Measurements from ENCODE around the gene CEP250. TPM values are rescaled to one million over a fixed set of nuclear protein-coding genes. Genes with fewer than 3 reads are reported as not detected.

CEP250 gene
- polyA plus RNA-seq, 1 donor (not counting 4 experiments of a cell fraction or from before 2014, with no cell fraction given), result 8.1 TPM

- TF ChIP-seq CTCF (optimal IDR thresholded peaks at IDR 0.05 in 1 of 3, IDR thresholded peaks at IDR 0.05 in 1 of 3, conservative IDR thresholded peaks at IDR 0.05 in 1 of 3; ENCODE audit: extremely low read depth in 1 of 3, insufficient read depth in 2 of 3, low read length in 3 of 3), result no peak
- no peak for TF ChIP-seq EZH2 (IDR thresholded peaks at IDR 0.05; ENCODE audit: low read length)
- DNase-seq (ENCODE audit: low read depth, low spot score), result no peak
- Histone ChIP-seq H4K20me1 (ENCODE audit: control insufficient read depth, extremely low read depth, insufficient read depth, low read length) (no peaks in the 10 kb centered on the region), H3K27ac (ENCODE audit: control insufficient read depth, insufficient read depth, low read length) (no peak overlapping the region), H3K9ac (ENCODE audit: control insufficient read depth, extremely low read depth, insufficient read depth, low read length) (no peak overlapping the region), H3K79me2 (ENCODE audit: control insufficient read depth, insufficient read depth, low read length) (no peaks in the 10 kb centered on the region), H3K36me3 (ENCODE audit: control insufficient read depth in 2 of 2, extremely low read depth in 1 of 2, insufficient read depth in 2 of 2, low read length in 2 of 2) (peaks cover 12 to 15% of the 10 kb centered on the region in 2 experiments), H3K4me2 (ENCODE audit: control insufficient read depth, extremely low read depth, insufficient read depth, low read depth, low read length) (no peak overlapping the region), H3K9me3 (ENCODE audit: control insufficient read depth, low read depth, low read length) (no peaks in the 10 kb centered on the region), H3K9me1 (ENCODE audit: control insufficient read depth, extremely low read depth, insufficient read depth, low read length) (no peaks in the 10 kb centered on the region), H3K27me3 (ENCODE audit: control insufficient read depth, extremely low read depth, insufficient read depth, low read length) (no peaks in the 10 kb centered on the region), H2AFZ (ENCODE audit: control insufficient read depth, low read length) (no peak overlapping the region), H3K4me3 (ENCODE audit: control insufficient read depth in 2 of 3, extremely low read depth in 1 of 3, insufficient read depth in 2 of 3, low read depth in 1 of 3, low read length in 3 of 3) (no peak overlapping the region), H3K4me1 (ENCODE audit: control insufficient read depth, extremely low read depth, insufficient read depth, low read length) (no peaks in the 10 kb centered on the region)
- dilution Hi-C loops (cut with MboI; ENCODE audit: extremely low pct_ligation_motif_present, low sequenced_read_pairs), result no loop called here
- no peak for FAIRE-seq
These were observed 32.1 kb downstream of the CEP250 start for GRCh38 chr20:35487479-35487878.

GRCh38 chr20:35489717-35490116 lies 34.3 kb downstream of the CEP250 start:
- Histone ChIP-seq H3K4me2 (ENCODE audit: control insufficient read depth, extremely low read depth, insufficient read depth, low read depth, low read length) (no peak overlapping the region), H3K9me3 (ENCODE audit: control insufficient read depth, low read depth, low read length) (no peaks in the 10 kb centered on the region), H3K9me1 (ENCODE audit: control insufficient read depth, extremely low read depth, insufficient read depth, low read length) (no peaks in the 10 kb centered on the region), H3K4me1 (ENCODE audit: control insufficient read depth, extremely low read depth, insufficient read depth, low read length) (no peaks in the 10 kb centered on the region), H3K79me2 (ENCODE audit: control insufficient read depth, insufficient read depth, low read length) (no peaks in the 10 kb centered on the region), H3K27ac (ENCODE audit: control insufficient read depth, insufficient read depth, low read length) (no peak overlapping the region), H3K36me3 (ENCODE audit: control insufficient read depth in 2 of 2, extremely low read depth in 1 of 2, insufficient read depth in 2 of 2, low read length in 2 of 2) (peaks cover 19 to 23% of the 10 kb centered on the region in 2 experiments), H3K9ac (ENCODE audit: control insufficient read depth, extremely low read depth, insufficient read depth, low read length) (no peak overlapping the region), H2AFZ (ENCODE audit: control insufficient read depth, low read length) (no peak overlapping the region), H3K27me3 (ENCODE audit: control insufficient read depth, extremely low read depth, insufficient read depth, low read length) (no peaks in the 10 kb centered on the region), H4K20me1 (ENCODE audit: control insufficient read depth, extremely low read depth, insufficient read depth, low read length) (no peaks in the 10 kb centered on the region), H3K4me3 (ENCODE audit: control insufficient read depth in 2 of 3, extremely low read depth in 1 of 3, insufficient read depth in 2 of 3, low read depth in 1 of 3, low read length in 3 of 3) (no peak overlapping the region)
- DNase-seq (ENCODE audit: low read depth, low spot score) (no peak), FAIRE-seq (no peak)
- dilution Hi-C loops (cut with MboI; ENCODE audit: extremely low pct_ligation_motif_present, low sequenced_read_pairs), result no loop called here
- no peak for TF ChIP-seq CTCF (optimal IDR thresholded peaks at IDR 0.05 in 1 of 3, IDR thresholded peaks at IDR 0.05 in 1 of 3, conservative IDR thresholded peaks at IDR 0.05 in 1 of 3; ENCODE audit: extremely low read depth in 1 of 3, insufficient read depth in 2 of 3, low read length in 3 of 3)
- no peak for TF ChIP-seq EZH2 (IDR thresholded peaks at IDR 0.05; ENCODE audit: low read length)
